GM19395 (cell line): ENCODE measurements around the gene PIEZO1.
"Not testable (repeated sequence)": the region's sequence is repeated elsewhere in the genome, so short reads cannot be mapped to it uniquely, and the experiment has no call there.

ENCODE experiments used
- ATAC-seq: cut with Tn5 transposase; IDR thresholded peaks from one replicate; pipeline ENCODE4 v1.9.1; 2021; ENCODE audit warnings: mild to moderate bottlenecking, moderate library complexity; ENCODE audit not compliant: unreplicated experiment

Gene PIEZO1

DNA sequence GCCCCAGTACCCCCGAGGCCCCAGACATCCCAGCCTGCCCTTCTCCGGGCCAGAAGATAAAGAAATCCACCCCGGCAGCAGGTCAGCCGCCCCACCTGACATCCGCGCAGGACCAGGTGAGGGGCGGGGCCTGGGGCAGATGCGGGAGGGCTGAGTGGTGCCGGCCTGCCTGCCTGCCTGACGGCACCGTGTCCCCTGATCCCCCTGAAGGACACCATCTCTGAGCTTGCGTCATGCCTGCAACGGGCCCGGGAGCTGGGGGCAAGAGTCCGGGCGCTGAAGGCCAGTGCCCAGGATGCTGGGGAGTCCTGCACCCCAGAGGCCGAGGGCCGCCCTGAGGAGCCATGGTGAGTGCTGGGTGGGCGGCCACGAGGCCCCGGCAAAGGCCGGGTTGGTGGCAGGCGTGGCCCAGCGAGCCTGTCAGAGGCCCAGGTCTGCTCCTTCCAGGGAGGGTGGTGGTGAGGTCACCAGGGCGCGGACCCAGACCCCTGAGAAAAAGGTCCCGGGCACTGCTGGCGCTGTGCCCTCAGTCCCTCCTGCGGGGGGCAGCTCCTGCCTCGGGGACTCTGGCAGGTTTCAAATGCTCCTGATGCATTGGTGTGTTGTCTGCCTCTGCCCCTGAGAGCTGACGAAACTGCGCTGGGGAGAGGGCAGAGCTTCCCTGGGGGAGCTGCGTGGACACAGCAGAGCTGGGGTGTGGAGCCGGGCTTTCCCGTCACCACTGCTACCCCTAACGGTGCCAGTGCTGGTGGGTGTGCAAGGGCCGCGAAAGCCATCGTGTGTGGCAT is 19.7 kb upstream of the PIEZO1 start:
- no peak for ATAC-seq

DNA sequence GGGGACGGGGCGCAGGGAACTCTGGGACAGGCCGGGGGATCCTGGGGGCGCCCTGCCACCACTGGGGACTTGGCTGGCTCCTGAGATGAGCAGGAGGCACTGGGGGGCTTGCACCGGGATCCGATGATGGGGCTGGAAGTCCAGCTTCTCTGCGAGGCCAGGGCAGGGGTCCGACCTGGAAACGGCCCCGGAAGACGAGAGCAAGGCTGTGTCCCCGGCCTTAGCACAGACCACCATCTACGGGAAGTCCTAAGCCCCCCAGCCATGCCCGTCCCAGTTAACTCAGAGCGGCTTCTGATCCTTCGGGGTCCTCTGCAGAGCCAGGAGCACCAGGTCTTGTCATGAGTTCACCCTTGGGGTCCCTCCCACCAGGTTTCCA is 19.1 kb upstream of the PIEZO1 start:
- no peak for ATAC-seq

DNA sequence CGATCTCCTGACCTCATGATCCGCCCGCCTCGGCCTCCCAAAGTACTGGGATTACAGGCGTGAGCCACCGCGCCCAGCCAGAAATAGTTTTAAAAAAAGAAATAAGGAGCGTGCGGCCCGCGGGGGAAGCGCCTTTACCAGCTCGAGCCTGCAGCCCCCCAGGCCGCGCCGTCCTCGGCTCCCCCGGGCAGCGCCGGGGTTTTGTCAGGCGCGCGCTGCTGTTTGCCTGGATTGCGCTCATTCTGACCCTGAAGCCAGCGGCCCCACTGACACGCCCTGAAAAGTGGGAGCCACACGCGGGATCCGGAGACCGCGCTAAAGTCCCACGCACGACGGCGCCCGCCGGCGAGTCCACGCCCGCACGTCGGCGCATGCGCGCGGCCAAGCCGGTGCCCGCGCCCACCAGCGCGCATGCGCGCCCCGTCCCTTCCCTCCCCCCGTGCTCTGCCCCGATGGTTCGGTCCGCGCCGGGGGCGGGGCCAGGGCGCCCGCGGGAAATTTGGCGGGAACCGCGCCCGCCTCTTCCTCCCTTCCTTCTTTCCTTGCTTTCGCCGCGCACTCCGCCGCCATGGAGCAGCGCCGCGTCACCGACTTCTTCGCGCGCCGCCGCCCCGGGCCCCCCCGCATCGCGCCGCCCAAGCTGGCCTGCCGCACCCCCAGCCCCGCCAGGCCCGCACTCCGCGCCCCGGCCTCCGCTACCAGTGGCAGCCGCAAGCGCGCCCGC is 18.4 kb upstream of the PIEZO1 start, which contains the start of gene CDT1:
Gene CDT1 (plus strand): TSS at position 526 of the 724 bp plus-strand sequence. CDS start 43 bp downstream, at position 569.
- peak; percentile 53 for ATAC-seq

DNA sequence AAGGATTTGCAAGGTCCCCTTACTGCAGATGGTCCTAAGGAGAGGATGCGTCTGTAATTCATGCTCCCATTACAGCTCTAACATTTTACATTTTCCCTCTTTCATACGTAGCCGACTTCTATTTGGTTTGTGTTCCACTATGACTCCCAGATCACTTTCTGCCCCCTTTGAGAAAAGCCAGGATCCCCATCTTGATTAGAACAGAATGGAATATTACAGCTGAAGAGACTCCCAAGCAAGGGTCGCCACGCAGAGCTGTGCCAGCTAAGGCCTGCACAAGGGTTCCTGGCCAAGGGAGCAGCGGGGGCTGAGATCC is 15.2 kb upstream of the PIEZO1 start:
- ATAC-seq, result no peak

DNA sequence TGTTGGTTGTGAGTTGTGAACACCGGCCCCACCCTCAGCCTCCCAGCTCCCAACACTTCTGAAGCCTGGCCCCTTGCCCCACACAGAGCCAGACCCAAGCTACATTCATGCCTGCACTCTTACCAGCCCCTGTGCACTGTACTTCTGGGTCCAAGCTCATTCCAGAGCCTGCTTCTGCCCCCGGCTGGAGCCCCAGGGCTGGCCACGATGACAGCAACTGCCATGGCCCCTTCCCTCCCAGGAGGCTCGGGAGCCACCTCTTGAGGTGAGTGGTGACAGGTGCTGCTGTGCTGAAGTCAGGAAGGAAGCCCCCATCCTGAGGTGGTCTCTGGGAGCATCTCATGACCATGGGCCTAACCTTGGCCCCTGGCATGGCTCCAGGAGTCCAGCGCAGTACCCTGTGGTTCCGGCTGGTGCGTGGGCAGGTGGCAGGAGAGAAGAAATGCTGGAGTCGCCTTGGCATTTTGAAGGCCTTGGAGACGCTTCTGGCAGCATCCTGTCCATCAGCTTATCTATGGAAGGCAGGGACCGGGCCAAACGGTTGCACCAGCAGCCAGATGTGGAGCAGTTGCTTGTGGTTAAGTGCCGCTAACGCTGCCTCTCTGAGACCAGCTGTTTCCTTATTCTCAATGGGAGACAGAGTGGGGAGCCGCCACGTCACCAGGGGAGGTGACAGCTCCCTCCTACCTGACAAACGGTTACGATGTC is 14.7 kb upstream of the PIEZO1 start:
- no peak for ATAC-seq

DNA sequence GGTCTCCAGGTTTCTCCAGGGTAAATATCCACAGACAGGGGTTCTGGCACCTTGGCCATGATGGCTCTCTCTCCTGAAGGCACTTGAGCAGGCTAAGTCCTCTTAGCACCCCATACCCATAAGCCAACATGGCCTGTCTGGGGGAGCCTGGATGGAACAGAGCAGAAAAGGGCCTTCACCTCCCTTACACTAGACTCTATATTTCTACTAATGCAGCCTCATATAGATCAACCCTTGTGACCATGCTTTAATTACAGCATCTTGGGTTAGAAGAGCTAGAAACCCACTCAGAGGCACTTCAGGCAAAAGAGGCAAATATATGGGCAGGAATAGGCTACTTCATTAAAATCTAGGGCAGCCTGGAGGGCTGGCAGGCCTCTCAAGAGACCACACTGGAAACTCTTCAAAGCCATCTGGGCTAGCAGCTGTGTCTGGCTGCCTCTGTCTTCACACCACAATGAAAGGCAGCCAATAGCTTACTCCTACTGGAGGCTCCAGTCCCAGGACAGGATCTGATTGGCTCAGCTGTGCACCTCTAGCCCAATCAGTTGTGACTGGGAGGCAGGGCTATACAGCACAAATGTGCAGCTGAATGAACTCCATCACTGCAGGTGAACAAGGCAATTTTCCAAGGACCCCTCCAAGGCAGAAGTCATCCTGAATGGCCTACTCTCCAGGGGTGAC is 13.9 kb upstream of the PIEZO1 start:
- no peak for ATAC-seq

DNA sequence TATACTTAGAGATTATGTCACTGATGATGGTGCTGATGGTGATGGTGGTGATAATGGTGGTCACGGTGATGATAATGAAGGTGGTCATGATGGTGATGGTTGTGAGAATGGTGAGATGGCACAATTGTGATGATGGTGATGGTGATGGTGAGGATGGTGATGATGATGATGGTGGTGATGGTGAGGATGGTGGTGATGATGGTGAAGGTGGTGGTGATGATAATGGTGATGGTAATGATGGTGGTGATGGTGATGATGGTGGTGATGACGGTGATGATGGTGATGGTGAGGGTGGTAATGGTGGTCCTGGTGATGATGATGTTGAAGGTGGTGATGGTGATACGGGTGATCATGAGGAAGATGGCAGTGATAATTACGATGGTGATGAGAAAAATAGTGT is 13.1 kb upstream of the PIEZO1 start:
- no peak for ATAC-seq

DNA sequence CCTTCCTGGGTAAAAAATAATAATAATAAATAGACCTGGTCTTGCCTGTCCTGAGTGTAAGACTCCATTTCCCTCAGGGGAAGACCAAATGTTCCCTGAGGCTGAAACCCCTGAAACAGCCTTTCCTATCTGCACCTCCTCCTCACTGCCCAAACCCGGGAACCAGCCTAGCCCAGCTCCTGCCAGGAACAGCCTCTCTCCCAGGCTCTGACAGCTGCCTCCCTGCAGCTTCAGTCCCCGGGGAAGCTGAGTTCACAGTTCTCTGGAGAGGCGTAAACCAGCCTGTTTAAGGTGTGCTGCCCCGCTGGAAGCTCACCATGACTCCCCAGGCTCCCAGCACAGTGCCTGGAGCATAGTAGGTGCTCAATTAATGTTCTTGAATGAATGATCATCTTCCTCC is 11.3 kb upstream of the PIEZO1 start:
- ATAC-seq, result no peak

DNA sequence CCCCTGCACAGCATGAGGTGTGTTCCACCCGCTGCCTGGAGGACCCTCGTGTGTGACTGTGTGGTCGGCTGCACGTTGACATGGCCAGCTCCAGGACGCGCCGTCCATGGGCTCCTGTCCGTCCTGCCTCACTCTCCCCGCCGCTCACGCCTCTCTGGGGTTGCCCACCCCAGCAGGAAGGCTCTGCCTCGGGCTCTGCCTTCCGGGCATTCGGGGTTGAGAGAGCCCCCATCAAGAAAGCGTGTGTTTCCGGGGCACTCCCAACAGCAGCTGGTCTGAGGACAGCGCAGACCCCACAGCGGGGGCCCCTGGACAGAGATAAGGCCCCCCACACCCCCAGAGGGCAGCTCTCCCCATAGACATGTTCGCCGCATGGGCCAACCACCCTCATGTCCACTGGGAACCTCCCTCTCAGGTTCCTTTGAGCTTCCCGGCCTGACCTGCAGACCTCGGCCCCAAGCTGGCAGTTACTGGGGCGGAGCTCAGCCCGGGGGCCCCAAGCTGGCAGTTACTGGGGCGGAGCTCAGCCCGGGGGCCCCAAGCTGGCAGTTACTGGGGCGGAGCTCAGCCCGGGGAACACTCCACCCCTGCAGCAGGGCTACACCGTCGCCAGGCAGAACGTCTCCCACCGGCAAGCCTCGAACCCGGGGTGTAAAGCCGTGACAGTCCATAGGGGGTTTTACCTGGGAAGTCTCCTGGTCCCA is 8.4 kb upstream of the PIEZO1 start:
- no peak for ATAC-seq

DNA sequence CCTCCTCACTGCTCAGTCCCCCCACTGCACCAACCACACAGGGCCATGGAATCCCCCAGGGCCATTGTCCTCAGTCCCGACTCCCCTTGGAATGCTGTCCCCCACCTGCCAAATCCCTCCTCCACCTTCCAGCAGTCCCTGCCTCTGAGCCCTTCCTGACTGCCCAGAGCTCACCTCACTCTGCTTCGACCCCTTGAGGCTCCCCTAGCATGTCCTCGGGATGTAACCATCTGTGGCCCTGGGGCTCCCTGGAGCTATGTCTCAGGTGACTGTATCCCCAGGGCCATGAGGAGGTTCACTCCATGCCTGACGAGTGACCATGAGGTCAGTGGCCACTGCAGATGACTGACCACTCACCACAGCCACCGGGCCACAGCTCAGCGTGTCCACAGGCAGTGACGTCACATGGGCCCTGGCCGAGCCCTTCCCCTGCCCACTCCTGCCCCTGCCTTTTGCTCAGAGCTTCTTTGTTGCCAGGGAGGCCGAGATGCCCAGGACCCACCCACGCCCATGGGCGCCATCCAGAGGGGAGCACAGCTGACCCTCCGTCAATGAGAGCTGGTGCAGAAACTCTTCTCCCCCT is 7.7 kb upstream of the PIEZO1 start:
- no peak for ATAC-seq

DNA sequence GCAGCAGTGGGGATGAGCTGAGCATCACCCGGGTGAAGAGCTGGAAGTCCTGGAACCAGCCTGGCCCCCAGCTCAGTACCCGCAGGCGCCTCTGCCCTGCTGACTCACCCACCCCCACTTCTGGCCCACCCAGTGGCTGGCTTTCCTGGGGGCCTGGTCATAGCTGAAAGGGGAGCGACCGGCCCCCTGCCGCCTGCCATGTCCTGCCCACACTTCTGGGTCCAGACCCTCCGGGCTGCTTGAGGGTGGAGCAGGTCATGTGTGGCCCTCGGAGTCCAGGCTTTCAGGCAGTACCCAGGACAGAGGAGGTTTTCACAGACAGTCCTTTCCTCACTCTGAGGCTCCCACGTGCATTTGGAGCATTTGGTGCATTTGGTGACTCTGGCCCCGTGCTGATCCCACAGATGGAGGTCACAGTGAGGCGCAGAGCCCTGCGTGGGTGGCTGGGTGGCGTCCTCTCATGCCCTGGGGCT is 7.1 kb upstream of the PIEZO1 start:
- no peak for ATAC-seq

DNA sequence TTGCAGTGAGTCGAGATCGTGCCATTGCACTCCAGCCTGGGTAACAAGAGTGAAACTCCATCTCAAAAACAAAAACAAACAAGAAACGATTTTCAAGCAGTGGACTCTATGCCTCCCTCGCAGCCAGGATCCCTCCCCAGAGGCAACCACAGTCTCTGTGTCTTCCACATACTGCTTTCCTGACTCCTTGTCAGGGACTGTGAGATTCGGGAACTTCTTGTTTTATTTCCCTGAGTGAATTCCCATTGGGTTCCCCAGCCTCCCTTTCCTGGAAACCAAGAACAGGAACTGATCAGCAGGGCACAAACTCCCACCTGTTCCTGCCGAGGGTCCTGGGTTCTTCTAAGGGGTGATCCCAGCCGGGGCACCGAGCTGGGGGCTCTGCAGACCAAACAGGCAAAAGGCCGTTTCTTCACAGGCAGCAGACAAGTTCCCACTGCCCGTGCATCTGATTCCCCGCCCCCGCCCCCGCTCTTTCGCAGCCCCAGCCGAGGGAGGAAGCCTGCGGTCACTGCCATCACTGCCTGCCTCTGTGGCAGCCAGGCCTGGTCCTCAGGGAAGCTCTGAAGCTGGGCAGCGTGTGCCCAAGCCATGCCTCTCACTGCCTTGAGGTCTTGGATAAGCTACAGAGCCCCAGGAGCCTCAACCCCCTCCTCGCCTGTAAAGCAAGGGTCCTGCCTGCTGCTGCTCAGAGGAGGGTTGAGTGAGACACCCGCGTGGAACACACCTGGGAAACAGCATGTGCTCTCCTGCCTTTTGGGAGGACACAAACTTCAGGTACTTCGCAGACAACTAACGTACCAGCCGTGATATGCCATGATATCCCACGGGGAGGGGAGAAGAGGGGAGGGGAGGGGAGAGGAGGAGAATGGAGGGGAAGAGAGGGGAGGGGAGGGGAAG is 5.5 kb upstream of the PIEZO1 start:
- no peak for ATAC-seq

DNA sequence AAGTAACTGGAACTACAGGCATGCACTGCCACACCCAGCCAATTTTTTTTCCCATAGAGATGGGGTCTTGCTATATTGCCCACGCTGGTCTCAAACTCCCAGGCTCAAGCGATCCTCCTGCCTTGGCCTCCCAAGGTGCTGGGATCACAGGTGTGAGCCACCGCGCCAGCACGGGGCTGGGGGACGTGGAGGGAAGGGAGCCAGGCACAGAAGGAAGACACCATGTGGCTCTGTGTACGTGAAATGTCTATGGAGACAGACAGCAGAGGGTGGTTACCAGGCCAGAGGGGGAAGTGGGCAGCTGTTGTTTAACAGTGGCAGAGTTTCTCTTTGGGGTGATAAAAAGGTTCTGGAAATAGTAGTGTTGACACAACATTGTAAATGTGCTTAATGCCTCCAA is 4.6 kb upstream of the PIEZO1 start:
- no peak for ATAC-seq

DNA sequence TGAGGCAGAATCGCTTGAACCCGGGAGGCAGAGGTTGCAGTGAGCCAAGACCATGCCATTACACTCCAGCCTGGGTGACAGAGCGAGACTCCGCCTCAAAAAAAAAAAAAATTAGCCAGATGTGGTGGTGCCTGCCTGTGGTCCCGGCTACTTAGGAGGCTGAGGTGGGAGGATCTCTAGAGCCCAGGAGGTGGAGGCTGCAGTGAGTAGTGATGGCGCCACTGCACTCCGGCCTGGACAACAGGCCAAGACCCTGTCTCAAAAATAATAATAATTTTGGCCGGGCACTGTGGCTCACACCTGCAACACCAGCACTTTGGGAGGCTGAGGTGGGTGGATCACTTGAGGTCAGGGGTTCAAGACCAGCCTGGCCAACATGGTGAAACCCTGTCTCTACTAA is 3.7 kb upstream of the PIEZO1 start:
- not testable (repeated sequence) for ATAC-seq

DNA sequence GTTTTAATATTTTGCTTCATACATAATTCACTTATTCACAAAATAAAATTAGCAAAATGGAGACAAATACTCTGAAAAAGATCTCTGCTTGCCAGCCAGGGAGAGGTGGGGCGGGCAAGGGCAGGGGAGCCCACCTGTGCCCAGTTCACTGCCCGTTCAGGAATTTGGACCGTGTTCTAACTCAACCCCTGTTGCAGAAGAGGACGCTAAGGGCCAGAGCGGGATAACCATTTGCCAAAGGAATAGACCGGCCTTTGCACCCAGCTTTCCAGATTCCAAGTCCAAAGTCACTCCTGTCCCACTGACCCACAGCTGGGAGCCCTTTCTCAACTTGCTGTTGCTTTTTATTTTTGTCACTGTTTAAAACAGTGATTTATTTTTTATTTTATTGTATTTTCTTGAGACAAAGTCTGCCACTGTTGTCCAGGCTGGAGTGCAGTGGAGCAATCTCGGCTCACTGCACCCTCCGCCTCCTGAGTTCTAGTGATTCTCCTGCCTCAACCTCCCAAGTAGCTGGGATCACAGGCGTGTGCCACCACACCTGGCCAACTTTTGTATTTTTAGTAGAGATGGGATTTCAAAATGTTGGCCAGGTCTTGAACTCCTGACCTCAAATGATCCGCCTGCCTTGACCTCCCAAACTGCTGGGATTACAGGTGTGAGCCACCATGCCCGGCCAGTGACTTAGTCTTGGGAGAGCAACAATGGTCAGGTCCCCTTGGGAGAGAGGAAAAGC is 2.7 kb upstream of the PIEZO1 start:
- no peak for ATAC-seq

DNA sequence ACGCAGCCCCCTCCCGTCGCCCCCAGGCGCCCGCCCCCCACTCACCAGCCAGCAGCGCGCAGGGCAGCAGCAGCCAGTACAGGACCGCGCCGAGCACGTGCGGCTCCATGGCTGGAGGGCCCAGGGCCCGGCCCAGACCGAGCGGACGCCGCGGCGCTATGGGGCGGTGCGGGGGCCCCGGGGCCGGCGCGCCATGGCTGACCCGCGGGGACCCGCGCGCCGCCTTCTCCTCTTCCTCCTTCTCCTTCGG is 239 bp downstream of the PIEZO1 start:
- ATAC-seq, result no peak

DNA sequence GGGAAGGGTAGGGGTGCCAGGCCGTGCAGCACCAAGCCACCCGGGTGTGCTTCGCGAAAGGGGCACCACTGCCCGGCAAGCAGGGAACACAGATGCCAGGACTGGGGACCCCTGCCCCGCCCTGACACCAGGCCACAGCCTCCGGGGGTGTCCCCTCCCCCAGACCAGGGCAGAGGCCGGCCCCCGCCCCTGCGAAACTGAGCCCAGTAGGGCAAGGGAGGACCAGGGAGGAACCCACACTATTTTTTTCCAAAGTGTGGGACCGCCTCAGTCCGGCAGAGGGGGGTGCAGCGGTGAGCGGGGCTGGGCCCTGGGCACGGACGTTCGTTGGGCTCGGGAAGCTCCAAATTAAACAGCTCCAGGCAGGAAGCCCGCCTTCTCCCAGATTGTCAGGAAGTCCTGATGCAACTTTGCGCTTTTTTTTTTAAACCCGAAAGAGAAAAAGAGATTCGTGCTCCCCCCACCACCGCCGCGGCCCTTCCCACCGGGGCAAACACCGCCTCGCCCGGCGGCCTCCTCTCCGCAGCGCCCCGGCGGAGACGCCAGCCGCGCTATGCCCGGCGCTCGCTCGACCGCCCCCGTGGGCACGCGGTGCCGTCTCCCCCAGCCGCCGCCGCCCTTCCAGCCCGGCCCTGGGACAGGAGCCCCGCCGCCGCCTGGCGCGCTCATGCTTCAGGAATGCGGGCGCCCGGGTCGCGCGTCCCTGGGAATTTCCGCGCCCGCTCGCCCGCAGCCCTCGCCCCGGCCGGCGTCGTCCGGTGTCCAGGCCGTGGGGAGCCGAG is 755 bp downstream of the PIEZO1 start:
- ATAC-seq, result no peak

DNA sequence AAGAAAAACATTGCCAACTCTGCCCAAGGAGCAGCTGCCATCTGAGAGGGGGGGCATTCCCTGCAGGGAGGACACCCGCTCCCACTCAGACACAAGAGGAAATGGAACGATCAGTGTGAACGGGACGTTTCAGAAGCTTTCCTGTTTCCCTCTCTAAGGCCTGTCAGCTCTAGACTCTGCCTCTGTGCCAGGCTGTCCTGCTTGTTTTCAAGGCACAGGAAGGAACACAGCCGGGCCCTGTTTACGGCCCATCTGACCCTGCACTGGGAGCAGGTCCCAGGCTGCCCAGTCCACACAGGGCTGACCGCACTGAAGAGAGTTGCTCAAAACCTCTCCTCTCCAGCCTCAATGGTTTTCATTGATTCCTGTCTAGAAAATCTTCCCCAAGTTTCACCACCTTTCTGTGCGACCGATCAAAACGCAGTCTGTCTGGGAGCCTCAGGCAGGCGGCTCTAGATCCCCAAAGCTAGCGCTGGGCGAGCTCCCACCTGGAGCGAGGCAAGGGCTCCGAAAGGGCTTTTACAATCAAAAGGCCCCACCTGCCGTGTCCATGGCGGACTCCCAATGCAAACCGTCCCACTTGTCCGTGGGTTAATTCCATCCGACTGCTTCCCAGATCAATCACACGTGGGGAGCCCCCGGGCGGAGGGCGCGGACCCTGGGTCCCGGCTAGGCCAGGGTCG is 1.5 kb downstream of the PIEZO1 start:
- ATAC-seq, result no peak
